GM12892 (cell line): ENCODE measurements around the gene MTF2.

Experiments
- POLR2A ChIP-seq: IDR thresholded peaks from 2 replicates; pipeline ENCODE4 v1.6.1; 2011; ENCODE audit warnings: low read depth, low read length, control low read depth
- POLR2AphosphoS5 ChIP-seq: IDR thresholded peaks from 2 replicates; pipeline ENCODE4 v1.6.1; 2011; ENCODE audit warnings: low read depth, low read length, control low read depth

DNA sequence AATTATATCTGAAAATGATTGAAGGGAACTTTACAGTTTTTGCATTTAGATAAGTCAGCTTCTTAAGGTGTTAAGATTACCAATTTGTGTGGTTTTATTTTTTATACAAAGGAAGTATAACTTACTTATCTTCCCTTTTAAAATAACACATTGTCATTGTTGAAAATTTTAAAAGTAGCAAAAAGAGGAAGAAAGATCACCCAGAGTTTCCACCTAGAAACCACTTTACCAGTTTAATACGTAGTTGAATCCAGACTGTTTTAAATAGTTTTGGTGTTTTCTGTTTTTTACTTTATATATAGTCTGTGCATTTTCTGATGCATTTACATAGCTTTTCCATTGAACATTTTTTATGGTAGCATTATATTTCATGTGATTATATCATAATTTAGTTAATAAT is 107.6 kb downstream of the MTF2 start:
- TF ChIP-seq POLR2A = no peak
- TF ChIP-seq POLR2AphosphoS5 = no peak
